ENCODE data around the gene ERFE. TPM values are rescaled to one million over a fixed set of nuclear protein-coding genes. Genes with fewer than 3 reads are reported as not detected.

ERFE gene
- total RNA-seq, 4 donors from 2014 or later = 0.85 TPM; not detected in 3

DNA sequence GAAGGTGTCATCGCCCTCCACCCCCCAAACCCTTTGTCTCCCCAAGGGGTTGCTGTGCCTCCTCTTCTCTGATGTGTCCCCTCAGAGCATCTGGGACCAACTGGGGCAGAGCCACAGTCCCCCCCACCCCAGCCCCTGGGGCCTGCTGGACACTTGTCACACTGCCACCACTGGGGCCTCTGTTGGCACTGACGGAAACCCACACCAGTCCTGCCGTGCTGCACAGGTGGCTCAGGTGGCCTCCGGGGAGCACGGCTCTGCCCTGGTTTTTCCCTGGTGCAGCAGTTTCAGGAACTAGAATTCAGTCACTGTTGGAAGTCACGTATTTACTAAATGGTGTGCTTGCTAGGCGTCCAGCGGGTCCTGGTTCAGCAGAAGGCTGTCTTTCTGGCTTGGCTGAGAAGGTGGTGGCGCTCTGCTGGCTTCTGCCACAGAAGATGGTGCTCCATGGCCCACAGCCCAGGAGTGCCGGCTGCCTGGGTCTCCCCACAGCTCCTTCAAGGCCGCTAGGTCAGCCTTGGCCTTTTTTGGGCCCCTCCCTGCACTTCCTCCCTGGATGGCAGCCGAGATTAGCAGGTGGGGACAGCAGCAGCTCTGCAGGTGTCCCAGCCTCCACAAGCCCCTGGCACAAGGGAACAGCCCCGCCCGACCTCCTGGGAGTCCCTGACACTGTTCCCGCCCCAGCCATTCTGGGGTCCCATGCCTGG lies 38.9 kb upstream of the ERFE start:
- TF ChIP-seq, protein P1, sequence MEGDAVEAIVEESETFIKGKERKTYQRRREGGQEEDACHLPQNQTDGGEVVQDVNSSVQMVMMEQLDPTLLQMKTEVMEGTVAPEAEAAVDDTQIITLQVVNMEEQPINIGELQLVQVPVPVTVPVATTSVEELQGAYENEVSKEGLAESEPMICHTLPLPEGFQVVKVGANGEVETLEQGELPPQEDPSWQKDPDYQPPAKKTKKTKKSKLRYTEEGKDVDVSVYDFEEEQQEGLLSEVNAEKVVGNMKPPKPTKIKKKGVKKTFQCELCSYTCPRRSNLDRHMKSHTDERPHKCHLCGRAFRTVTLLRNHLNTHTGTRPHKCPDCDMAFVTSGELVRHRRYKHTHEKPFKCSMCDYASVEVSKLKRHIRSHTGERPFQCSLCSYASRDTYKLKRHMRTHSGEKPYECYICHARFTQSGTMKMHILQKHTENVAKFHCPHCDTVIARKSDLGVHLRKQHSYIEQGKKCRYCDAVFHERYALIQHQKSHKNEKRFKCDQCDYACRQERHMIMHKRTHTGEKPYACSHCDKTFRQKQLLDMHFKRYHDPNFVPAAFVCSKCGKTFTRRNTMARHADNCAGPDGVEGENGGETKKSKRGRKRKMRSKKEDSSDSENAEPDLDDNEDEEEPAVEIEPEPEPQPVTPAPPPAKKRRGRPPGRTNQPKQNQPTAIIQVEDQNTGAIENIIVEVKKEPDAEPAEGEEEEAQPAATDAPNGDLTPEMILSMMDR (IDR thresholded peaks at IDR 0.05; ENCODE audit: low read depth) = no peak

DNA sequence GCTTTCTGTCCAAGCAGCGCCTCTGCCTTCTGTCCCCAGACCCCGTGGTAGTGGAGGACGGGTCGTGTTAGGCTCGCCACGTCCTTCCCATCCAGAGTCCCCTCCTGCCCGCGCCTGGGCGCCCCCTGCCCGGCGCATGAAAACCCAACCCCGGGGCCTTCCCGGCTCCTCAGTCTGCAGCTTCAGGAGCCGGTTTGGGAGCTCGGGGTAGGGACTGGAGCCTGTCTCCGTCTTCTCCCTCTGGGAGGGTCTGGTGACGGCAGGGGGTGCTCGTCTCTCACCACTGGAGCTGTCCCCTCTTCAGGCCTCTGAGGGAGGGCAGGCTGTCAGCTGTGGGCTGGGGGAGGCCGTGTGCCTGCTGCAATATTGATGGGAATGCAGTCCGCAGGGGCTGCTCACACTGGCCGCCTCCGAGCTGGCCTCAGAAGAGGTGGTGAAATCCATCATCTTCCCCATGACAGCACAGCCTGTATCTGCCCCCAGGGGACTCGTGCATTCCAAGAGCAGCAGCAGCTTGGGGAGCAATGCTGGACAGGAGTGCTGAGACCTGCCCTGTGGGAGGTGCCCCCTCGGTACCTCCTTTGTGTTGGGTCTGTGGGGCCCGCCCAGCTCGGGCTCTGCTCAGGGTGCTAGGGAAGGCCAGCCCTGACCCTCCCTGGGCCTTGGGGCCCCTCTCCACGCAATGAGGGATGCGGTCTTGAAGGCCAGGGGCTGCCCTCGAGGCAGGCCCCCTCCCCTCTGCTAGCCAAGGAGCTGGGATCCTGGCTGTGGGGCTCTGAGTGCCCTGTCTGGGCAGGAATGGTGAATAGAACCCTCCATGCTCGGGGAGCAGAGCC lies 38.1 kb upstream of the ERFE start:
- TF ChIP-seq, protein P1 (IDR thresholded peaks at IDR 0.05; ENCODE audit: low read depth) = no peak

DNA sequence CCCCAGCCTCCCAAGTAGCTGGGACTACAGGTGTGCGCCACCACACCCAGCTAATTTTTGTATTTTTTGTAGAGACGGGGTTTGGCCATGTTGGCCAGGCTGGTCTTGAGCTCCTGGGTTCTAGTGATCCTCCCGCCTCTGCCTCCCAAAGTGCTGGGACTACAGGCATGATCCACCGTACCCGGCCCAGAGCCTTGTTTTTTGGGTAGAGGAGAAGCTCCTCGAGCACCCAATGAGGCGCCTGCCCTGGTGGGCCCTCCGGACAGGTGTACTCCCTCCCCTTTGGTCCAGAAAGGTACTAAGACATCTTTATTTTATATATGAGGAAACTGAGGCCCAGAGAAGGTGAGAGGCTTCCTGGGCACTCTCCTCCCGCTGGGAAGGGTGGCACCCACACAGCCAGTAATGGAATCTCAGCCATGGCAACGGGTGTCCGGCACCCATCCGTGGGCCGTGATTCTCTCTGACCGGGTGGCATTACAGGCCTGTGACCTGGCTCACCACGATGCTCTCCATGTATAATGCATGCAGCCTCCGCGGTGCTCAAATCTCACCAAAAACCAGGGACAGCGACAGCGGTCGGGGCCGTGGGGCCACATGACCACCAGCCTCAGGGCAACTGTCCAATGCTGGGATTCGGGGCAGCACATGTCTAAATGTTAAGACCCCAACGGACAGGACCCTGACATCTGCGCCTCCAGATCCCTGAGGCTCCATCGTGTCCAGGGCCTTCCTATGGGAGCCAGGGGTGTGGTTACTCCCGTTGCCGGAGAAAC lies 37.1 kb upstream of the ERFE start:
- TF ChIP-seq, protein P1 (IDR thresholded peaks at IDR 0.05; ENCODE audit: low read depth) = no peak

DNA sequence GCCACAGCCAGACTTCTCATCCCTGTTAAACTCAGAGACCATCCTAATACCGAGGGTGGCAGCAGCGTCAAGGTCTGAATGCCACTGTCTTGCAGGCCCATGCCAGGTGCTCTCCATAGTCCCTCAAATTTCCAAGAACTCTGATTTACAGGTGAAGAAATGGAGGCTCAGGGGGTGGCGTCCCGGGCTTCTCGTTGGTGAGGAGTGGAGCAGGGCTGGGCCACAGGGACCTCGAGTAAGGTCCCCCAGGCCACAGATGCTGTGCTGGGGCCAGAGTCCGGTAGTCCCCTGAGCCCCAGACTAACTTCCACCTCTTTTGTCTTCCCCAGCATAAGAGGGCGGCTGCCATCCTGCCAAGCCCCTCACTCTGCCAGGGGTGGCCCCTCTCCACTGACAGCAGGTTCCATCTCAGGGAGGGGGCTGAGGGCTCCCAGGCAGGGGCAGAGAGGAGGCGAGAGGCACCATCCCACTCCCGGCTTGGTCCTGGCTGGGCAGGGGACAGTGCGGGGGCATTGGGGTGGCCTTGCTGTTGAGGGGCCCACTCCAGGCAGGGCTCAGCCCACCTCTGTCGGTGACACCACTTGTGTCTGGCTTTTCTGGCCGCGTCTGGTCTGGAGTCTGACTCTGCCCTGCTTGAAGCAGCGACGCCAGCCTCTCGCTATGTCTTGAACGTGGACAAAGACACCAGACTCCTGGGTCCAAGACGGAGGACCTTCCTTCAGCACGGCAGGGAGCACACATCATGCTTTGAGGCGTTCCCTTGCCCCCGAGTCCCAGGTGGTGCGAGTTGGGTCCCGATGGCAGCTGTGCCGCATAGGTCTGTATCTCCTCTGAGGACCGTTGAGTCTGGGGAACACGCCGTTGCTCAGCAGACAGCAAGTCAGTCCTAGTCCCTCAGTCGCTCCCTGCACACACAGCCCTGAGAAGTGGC lies 36.2 kb upstream of the ERFE start:
- TF ChIP-seq, protein P1 (IDR thresholded peaks at IDR 0.05; ENCODE audit: low read depth) = no peak

DNA sequence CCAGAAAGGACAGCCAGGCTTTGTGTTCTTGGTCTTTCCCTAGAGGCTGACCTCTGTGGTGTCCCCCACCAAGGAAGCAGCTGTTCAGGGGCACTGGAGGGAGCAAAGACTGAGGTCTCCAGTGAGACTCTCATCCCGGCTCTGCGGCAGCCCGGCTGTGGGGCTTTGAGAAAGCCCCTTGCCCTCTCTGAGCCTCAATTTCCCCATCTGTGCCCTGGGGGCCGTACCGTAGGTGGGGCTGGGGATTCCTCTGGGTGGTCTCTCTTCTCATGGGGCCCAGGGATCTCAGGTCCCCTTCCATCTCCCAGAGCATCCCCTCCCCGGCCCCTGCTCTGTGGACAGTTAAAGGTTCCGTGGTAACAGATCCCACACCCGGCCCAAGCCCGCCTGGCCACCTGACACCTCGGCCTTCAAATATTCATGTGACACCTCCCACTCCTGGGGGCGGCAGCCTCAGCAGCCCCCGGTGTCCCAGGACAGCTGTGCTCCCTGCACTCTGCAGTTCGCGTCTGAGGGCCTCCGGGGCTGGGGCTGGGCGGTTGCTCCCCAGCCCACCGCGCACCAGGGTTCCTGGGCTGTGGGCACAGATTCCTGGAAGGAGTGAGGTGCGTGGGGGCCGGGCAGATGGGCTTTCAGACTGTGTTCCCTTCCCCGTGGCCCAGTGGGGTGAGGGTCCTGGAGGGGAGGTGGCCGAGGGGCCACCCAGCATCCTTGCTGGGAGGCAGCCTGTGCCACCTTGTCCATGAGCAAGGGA lies 35.4 kb upstream of the ERFE start:
- TF ChIP-seq, protein P1 (IDR thresholded peaks at IDR 0.05; ENCODE audit: low read depth) = no peak

DNA sequence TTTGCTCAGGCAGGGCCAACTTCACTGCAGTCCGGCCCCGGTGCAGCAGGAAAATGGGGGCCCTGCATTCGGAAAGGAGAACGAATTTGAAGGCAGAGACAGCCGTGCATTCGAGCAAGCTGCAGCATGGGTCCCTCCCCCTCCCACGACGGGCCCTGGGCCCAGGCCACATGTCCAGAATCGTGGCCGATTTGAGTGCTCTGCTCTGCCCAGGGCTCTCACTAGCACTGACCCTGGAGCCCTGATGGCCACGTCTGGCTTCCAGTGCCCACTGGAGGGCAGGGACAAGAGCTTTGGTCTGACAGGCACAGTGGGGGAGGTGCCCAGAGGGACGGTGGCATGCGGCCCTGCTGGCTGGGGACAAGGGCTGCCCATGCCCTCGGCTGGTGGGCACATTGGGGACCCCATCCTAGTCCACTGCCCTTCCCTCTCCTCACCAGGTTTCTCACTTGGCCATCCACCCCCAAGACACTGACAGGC lies 34.7 kb upstream of the ERFE start:
- TF ChIP-seq, protein P1 (IDR thresholded peaks at IDR 0.05; ENCODE audit: low read depth) = no peak

Measured in subcutaneous adipose tissue (tissue), 4 donors.